Stimulated activated naive B cell treated with anti-CD40 and anti-IgM and Interleukin-4, amounts not matched to agents 10 μg/mL and 1 μg/mL and 100 μg/mL, for 72 hours (primary cell): Measurements from ENCODE around the gene ZNF554.

Source experiments
- ATAC-seq, 2 donors: fragments of 150-1000 bp; cut with Tn5 transposase; replicated peaks; 2 replicates each; pipeline ENCODE4 v1.10.0; 2021; ENCODE audit warnings: moderate library complexity in 1 of 2
- DNase-seq: peaks from one replicate; pipeline ENCODE4 v3.0.0; 2021
- H3K27ac Mint-ChIP-seq: one replicate; pipeline ENCODE4 v1.8.0; 2022; ENCODE audit warnings: mild to moderate bottlenecking, mixed read lengths
- H3K27me3 Mint-ChIP-seq, 2 donors: one replicate each; pipeline ENCODE4 v1.8.0; 2022; ENCODE audit warnings: mixed read lengths in 2 of 2
- H3K36me3 Mint-ChIP-seq, 2 donors: one replicate each; pipeline ENCODE4 v1.8.0; 2022; ENCODE audit warnings: mixed read lengths in 2 of 2, mild to moderate bottlenecking in 1 of 2
- H3K4me1 Mint-ChIP-seq, 2 donors: one replicate each; pipeline ENCODE4 v1.8.0; 2022; ENCODE audit warnings: mixed read lengths in 2 of 2, mild to moderate bottlenecking in 1 of 2
- H3K4me3 Mint-ChIP-seq, 2 donors: one replicate each; pipeline ENCODE4 v1.8.0; 2022; ENCODE audit warnings: mild to moderate bottlenecking in 2 of 2, mixed read lengths in 2 of 2, moderate library complexity in 1 of 2
- H3K9me3 Mint-ChIP-seq, 2 donors: one replicate each; pipeline ENCODE4 v1.8.0; 2022; ENCODE audit warnings: mixed read lengths in 2 of 2, mild to moderate bottlenecking in 1 of 2

ZNF554 gene

GRCh38 chr19:2877398-2878331 is 58.0 kb downstream of the ZNF554 start:
- no peak overlapping the region for H3K27ac Mint-ChIP-seq
- H3K4me1 Mint-ChIP-seq: no peaks in the 10 kb centered on the region
- no peak overlapping the region for H3K4me3 Mint-ChIP-seq
- H3K27me3 Mint-ChIP-seq: no peaks in the 10 kb centered on the region
- peaks cover 4 to 9% of the 10 kb centered on the region in 2 donors for H3K36me3 Mint-ChIP-seq
- DNase-seq (no peak), ATAC-seq (no peak)
- peaks cover 5 to 6% of the 10 kb centered on the region in 2 donors for H3K9me3 Mint-ChIP-seq

DNA sequence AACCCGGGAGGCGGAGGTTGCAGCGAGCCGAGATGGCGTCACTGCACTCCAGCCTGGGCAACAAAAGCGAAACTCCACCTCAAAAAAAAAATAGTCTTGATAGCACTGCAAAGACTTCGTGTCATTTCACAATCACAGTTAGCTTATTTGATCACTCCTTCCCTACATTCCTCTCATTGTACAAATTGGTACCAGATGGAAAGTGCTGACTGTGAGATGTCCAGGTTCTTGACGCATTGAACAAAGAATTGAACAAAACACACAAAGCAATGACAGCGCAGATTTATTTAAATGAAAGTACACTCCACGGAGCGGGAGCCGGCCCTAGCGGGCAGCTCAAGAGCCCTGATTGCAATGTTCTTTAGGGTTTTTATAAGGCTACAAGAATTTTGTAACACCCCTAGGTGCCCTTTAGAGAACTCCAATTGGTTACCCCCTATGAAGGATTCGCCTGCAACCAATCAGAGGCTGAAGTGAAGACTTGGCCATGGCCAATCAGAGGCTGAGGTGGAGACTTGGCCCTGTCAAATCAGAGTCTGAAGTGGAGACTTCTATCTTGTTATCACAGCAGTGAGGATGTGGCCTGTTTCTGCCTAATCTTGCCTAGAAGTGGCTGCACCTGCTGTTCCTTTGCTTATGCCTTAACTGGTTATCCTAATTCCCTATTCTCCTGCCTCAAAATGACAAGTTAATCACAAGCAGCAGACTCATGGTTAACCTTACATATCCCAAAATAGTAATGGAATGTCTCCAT is 64.2 kb downstream of the ZNF554 start:
- no peak overlapping the region for H3K4me3 Mint-ChIP-seq

GRCh38 chr19:2885736-2886135 is 66.1 kb downstream of the ZNF554 start:
- H3K9me3 Mint-ChIP-seq: no peaks in the 10 kb centered on the region
- ATAC-seq: no peak
- H3K27ac Mint-ChIP-seq: no peak overlapping the region
- peaks cover 0 to 4% of the 10 kb centered on the region in 2 donors for H3K36me3 Mint-ChIP-seq
- peaks cover 13 to 15% of the 10 kb centered on the region in 2 donors for H3K4me1 Mint-ChIP-seq
- H3K27me3 Mint-ChIP-seq: no peaks in the 10 kb centered on the region
- H3K4me3 Mint-ChIP-seq: no peak overlapping the region
- no peak for DNase-seq

More for the DNA sequence above, 64.2 kb downstream of the ZNF554 start:
- ATAC-seq (no peak), DNase-seq (no peak)
- Mint-ChIP-seq H3K4me1 (peaks cover 8 to 9% of the 10 kb centered on the region in 2 donors), H3K27ac (no peak overlapping the region), H3K36me3 (peaks cover 1 to 2% of the 10 kb centered on the region in 2 donors), H3K27me3 (no peaks in the 10 kb centered on the region), H3K9me3 (peaks cover 3 to 5% of the 10 kb centered on the region in 2 donors)
